OCI-LY7 (cell line): Measurements from ENCODE around the gene EPHB1. TPM values are rescaled to one million over a fixed set of nuclear protein-coding genes. Genes with fewer than 3 reads are reported as not detected.

Experiments used
- BruUV-seq: library from RNA; stranded (reverse); fragments of 400-500 nt; replicated peaks from 2 replicates; lab custom pipeline; 2021; lab: Mats Ljungman, UMichigan
- CTCF ChIA-PET: fragments of 300-600 bp; sonication (Branson Sonifier 250); formaldehyde crosslinking; loops from one replicate; lab custom pipeline; 2022; ENCODE audit warnings: antibody characterized with exemption; ENCODE audit not compliant: unreplicated experiment; lab: Charles Lee
- POLR2A ChIA-PET: fragments of 300-600 bp; sonication (Branson Sonifier 250); formaldehyde crosslinking; loops from one replicate; lab custom pipeline; 2022; ENCODE audit warnings: antibody characterized with exemption; lab: Charles Lee
- DNase-seq: peaks from one replicate; pipeline ENCODE4 v3.0.0-alpha.2; 2015; ENCODE audit warnings: low spot score
- H2AFZ ChIP-seq: fragments of 200-600 bp; sonication (generic), shearing (Covaris generic); 2 replicates; pipeline ENCODE4 v1.6.1; 2014; ENCODE audit warnings: mild to moderate bottlenecking, antibody characterized with exemption, low read length, moderate library complexity
- H3K27ac ChIP-seq: fragments of 200-600 bp; sonication (generic); 2 replicates; pipeline ENCODE4 v1.5.1; 2014; ENCODE audit warnings: mixed run types, low read depth, mild to moderate bottlenecking, moderate library complexity, low read length, inconsistent platforms; ENCODE audit not compliant: poor library complexity, severe bottlenecking
- H3K36me3 ChIP-seq: fragments of 200-600 bp; sonication (generic); 2 replicates; pipeline ENCODE4 v1.6.1; 2014; ENCODE audit warnings: mild to moderate bottlenecking, antibody characterized with exemption, low read length, moderate library complexity, mixed read lengths; ENCODE audit not compliant: insufficient read depth
- H3K4me1 ChIP-seq: fragments of 200-600 bp; sonication (generic); 2 replicates; pipeline ENCODE4 v1.5.1; 2014; ENCODE audit warnings: mild to moderate bottlenecking, low read length; ENCODE audit not compliant: insufficient read depth, poor library complexity, severe bottlenecking
- H3K4me2 ChIP-seq: fragments of 200-600 bp; sonication (generic); 2 replicates; pipeline ENCODE4 v1.6.1; 2014; ENCODE audit warnings: mild to moderate bottlenecking, low read length
- H3K4me3 ChIP-seq: fragments of 200-600 bp; sonication (generic); 2 replicates; pipeline ENCODE4 v1.5.1; 2014; ENCODE audit warnings: mild to moderate bottlenecking, low read depth, low read length; ENCODE audit not compliant: poor library complexity, severe bottlenecking
- H3K79me2 ChIP-seq: fragments of 200-600 bp; sonication (generic); 2 replicates; pipeline ENCODE4 v1.6.1; 2016; ENCODE audit warnings: low read depth, mild to moderate bottlenecking, low read length, moderate library complexity, mixed read lengths; ENCODE audit not compliant: insufficient read depth
- H3K9me2 ChIP-seq: fragments of 200-600 bp; sonication (generic); 2 replicates; pipeline ENCODE4 v1.6.1; 2016; ENCODE audit warnings: mild to moderate bottlenecking, low read length, mixed read lengths; ENCODE audit not compliant: insufficient read depth
- H3K9me3 ChIP-seq: fragments of 200-600 bp; sonication (generic); 2 replicates; pipeline ENCODE4 v1.6.1; 2014; ENCODE audit warnings: mild to moderate bottlenecking, mixed run types, low read length, mixed read lengths
- H4K20me1 ChIP-seq: fragments of 200-600 bp; sonication (generic); 2 replicates; pipeline ENCODE4 v1.6.1; 2014; ENCODE audit warnings: mild to moderate bottlenecking, antibody characterized with exemption, low read length, moderate library complexity, mixed read lengths; ENCODE audit not compliant: insufficient read depth
- EZH2phosphoT487 ChIP-seq: fragments of 200-600 bp; sonication (generic); IDR thresholded peaks from 2 replicates; pipeline ENCODE4 v1.6.1; 2018; ENCODE audit warnings: low read depth, borderline replicate concordance, mild to moderate bottlenecking, mixed run types, antibody characterized with exemption, low read length, moderate library complexity, mixed read lengths
- intact Hi-C: fragments of 100-400 bp; cut with micrococcal nuclease; formaldehyde crosslinking; loops from one replicate; pipeline ENCODE4 v1.10.0; 2022; ENCODE audit not compliant: unreplicated experiment
- small RNA-seq: library from RNA; depleted of rRNA; stranded (forward); fragments of <200 nt; gene quantifications from one replicate; pipeline ENCODE3, GENCODE V24; 2014
- total RNA-seq, 2 experiments: library from RNA; depleted of rRNA in 1 of 2; stranded (reverse); fragments of >200 nt in 1 of 2; shearing (Covaris generic) in 1 of 2; gene quantifications; 2 replicates each; pipeline ENCODE4 v1.2.3, GENCODE V29; 2014 to 2022
- TF ChIP-seq, protein P1 (sequence below): fragments of 200-600 bp; sonication (generic); conservative IDR thresholded peaks from 2 replicates; pipeline ENCODE4 v1.5.1; 2014; ENCODE audit warnings: mild to moderate bottlenecking, antibody characterized with exemption, low read length, moderate library complexity, mixed read lengths

Gene EPHB1
- total RNA-seq, 2 experiments from 2014 or later: 0.54 to 1.3 TPM

DNA sequence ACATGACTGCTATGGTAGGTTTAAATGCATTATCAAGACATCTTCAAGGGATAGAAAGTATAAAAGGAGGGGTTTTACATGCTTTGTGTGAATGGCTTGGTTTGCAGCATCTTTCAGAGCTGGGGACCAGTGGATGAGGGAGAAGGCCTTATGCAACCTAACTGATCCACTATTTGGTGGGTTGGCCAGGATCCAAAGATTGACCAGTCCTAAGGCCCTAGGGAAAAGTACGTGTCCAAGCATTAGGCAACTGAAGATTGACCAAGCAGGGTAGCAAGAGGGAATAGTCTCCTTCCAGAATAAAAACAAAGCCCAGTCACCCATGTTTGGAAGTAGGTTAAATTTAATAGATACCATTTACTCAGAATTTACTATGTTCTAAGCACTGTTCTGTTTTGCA, 509.3 kb downstream of the EPHB1 start:
- ChIA-PET POLR2A (no interaction called here), CTCF (no interaction called here)
- BruUV-seq: no TSS peak

More for the DNA sequence above, 509.3 kb downstream of the EPHB1 start:
- no peaks in the 10 kb centered on the region for H4K20me1 ChIP-seq
- no peak overlapping the region for H3K4me3 ChIP-seq
- H3K36me3 ChIP-seq: no peaks in the 10 kb centered on the region
- DNase-seq: no peak
- H2AFZ ChIP-seq: no peak overlapping the region
- H3K9me3 ChIP-seq: no peaks in the 10 kb centered on the region
- no peak overlapping the region for H3K4me2 ChIP-seq
- intact Hi-C loops: no loop called here
- TF ChIP-seq, protein P1, sequence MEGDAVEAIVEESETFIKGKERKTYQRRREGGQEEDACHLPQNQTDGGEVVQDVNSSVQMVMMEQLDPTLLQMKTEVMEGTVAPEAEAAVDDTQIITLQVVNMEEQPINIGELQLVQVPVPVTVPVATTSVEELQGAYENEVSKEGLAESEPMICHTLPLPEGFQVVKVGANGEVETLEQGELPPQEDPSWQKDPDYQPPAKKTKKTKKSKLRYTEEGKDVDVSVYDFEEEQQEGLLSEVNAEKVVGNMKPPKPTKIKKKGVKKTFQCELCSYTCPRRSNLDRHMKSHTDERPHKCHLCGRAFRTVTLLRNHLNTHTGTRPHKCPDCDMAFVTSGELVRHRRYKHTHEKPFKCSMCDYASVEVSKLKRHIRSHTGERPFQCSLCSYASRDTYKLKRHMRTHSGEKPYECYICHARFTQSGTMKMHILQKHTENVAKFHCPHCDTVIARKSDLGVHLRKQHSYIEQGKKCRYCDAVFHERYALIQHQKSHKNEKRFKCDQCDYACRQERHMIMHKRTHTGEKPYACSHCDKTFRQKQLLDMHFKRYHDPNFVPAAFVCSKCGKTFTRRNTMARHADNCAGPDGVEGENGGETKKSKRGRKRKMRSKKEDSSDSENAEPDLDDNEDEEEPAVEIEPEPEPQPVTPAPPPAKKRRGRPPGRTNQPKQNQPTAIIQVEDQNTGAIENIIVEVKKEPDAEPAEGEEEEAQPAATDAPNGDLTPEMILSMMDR: no peak
- TF ChIP-seq EZH2phosphoT487: no peak
- no peaks in the 10 kb centered on the region for H3K4me1 ChIP-seq
- no peaks in the 10 kb centered on the region for H3K9me2 ChIP-seq
- H3K79me2 ChIP-seq: no peaks in the 10 kb centered on the region
- no peak overlapping the region for H3K27ac ChIP-seq

Small RNA genes within 50 kb of the gene (small RNA-seq; reads per million reads assigned to genes)
- gene RNA5SP141: 2.5 reads per million, percentile 82 among the genes with 10 or more reads in this experiment
- gene RNU6-1174P: not detected

Other genes starting within 250 kb of the EPHB1 start
- gene KY, start 144.2 kb upstream of the EPHB1 start, total RNA-seq (2014; rRNA removed; shearing (Covaris generic)): not detected in 2 replicates
- not detected in 2 replicates for gene KY, start 144.2 kb upstream of the EPHB1 start, total RNA-seq (2022)